GM19438 (cell line): ENCODE measurements around the gene FAM107A.

ENCODE experiments used
- ATAC-seq: cut with Tn5 transposase; IDR thresholded peaks from one replicate; pipeline ENCODE4 v1.9.1; 2021; ENCODE audit warnings: low read depth; ENCODE audit not compliant: unreplicated experiment

FAM107A gene

GRCh38 chr3:58594117-58594516 lies 16.9 kb upstream of the FAM107A start:
- no peak for ATAC-seq

GRCh38 chr3:58591517-58592510 lies 14.6 kb upstream of the FAM107A start:
- ATAC-seq: no peak

GRCh38 chr3:58588030-58588614 lies 10.9 kb upstream of the FAM107A start:
- ATAC-seq: no peak

GRCh38 chr3:58586776-58587192 lies 9.6 kb upstream of the FAM107A start:
- ATAC-seq: no peak

GRCh38 chr3:58585994-58586393 lies 8.8 kb upstream of the FAM107A start:
- ATAC-seq: no peak

GRCh38 chr3:58585005-58585786 lies 8.0 kb upstream of the FAM107A start:
- peak; percentile 87 for ATAC-seq

- no peak for ATAC-seq
Measured at GRCh38 chr3:58584690-58585004, 7.5 kb upstream of the FAM107A start.

- no peak for ATAC-seq
Measured at GRCh38 chr3:58581328-58582091, 4.3 kb upstream of the FAM107A start.

GRCh38 chr3:58580826-58581327 lies 3.7 kb upstream of the FAM107A start:
- no peak for ATAC-seq

GRCh38 chr3:58578873-58579272 lies 1.7 kb upstream of the FAM107A start:
- ATAC-seq: no peak

- no peak for ATAC-seq
Measured at GRCh38 chr3:58576716-58577115, 475 bp downstream of the FAM107A start.

- no peak for ATAC-seq
Measured at GRCh38 chr3:58575971-58576652, 1.1 kb downstream of the FAM107A start.

GRCh38 chr3:58574682-58575081 lies 2.5 kb downstream of the FAM107A start:
- no peak for ATAC-seq

GRCh38 chr3:58574106-58574505 lies 3.1 kb downstream of the FAM107A start:
- no peak for ATAC-seq

GRCh38 chr3:58573640-58574039 lies 3.6 kb downstream of the FAM107A start:
- no peak for ATAC-seq

- no peak for ATAC-seq
Measured at GRCh38 chr3:58572634-58573230, 4.5 kb downstream of the FAM107A start.

- ATAC-seq: no peak
Measured at GRCh38 chr3:58572013-58572633, 5.1 kb downstream of the FAM107A start.

- no peak for ATAC-seq
Measured at GRCh38 chr3:58570851-58571250, 6.3 kb downstream of the FAM107A start.
